GM21367 (cell line): Measurements from ENCODE around the gene EPHB4.
A peak's percentile ranks its signal among the peaks of the same experiment; 100 is the strongest.
"Not testable (repeated sequence)": the region's sequence is repeated elsewhere in the genome, so short reads cannot be mapped to it uniquely, and the experiment has no call there.

Experiments used
- ATAC-seq: cut with Tn5 transposase; IDR thresholded peaks from one replicate; pipeline ENCODE4 v1.9.1; 2021; ENCODE audit not compliant: unreplicated experiment

The EPHB4 gene

DNA sequence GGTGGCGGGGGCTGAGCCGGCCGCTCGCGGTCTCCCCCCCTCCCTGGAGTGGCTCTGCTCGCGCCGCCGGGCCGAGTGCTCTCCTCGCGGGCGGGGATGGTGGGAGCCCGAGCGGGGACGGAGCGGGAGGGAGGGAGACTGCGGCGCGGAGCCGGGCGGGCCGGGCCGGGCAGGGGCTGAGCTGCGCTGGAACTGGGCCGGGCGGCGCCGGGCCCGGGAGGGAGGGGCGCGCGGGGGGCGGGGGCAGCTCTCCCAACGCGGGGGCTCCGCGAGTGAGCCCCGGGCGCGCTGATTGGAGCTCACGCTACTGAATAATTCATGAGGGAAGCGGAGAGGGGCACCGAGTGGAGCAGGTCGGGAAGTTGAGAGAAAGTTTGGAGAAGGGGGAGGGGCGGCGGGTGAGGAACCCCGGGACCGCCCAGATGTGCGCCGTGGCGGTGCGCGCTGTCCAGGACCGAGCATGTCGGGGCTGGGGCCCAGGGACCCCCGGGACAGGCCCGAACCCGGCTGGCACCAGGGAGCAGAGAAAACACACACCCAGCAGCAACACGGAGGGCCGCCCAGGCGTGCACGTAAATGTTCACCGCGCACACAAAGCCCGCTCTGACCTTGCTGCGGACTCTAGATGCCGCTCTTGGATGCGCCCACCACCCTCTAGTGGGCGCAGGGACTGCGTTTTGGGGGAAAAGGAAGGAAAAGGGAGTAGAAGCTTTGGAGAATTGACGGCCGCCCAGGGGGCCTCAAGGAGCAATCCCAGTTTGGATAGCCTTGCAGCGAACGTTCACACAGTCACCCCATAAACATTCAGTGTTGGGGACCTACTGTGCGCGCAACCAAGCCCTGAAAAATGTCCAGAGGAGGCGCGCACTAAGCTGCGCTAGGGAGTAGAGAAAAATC lies at the start of gene EPHB4:
EPHB4 (minus strand) TSS at position 194 of the 897 bp plus-strand sequence. CDS start 493 bp downstream, outside the sequence.
- ATAC-seq: no peak

DNA sequence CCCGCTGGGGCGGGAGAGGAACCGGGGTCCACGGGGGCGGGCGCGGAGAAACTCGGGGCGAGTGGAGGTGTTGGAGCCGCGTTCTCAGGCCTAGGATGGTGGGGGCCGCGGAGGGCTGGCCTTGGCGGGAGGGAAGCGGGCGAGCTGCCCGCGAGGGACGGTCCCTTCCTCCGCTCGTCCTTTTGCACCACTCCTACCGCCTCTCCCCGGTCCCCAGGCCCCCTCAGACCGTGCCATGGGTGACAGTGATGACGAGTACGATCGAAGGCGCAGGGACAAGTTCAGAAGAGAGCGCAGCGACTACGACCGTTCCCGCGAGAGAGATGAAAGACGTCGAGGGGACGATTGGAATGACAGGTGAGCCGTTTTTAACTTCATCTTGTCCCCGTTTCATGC lies 48.0 kb upstream of the EPHB4 start:
- peak; percentile 15 for ATAC-seq

DNA sequence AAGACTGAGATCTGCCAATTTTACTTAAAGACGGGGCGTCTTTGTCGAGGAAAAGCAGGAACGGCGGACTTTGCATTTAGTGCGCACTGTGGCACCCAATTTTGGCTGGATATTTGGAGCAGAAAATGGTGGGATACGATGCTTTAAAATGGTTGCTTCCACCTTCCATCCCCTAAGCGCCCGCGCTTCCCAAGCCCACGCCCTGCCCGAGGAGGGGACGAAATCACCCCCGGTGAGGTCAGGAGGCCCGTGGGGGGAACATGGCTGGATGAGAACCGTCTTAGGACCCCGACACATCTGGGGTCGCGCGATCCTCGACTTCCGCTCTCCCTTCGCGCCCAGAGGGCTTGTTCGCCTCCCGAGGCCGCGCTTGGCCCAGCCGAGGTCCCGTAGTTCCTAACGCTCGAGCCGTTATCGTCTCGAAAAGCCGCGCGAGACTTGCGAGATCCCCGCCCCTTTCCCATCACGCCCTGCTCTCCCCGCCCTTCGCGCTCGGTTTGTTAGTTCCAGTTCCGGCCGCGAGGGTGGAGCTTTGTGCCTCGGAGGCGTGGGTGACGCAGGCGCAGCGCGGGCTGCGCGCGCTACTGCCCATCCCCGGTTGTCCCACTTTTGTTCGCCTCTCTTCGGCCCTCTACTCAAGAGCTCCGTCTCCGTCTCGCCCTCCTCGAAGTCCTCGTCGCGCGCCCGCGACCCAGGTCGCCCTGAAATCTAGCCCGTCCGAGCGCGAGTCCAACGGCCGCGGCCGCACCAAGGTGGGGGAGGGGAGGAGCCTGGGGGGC lies 47.4 kb upstream of the EPHB4 start, which contains the start of gene SRRT:
SRRT (plus strand) TSS at position 527 of the 779 bp plus-strand sequence. CDS start 488 bp downstream, outside the sequence.
- ATAC-seq: peak; percentile 85

DNA sequence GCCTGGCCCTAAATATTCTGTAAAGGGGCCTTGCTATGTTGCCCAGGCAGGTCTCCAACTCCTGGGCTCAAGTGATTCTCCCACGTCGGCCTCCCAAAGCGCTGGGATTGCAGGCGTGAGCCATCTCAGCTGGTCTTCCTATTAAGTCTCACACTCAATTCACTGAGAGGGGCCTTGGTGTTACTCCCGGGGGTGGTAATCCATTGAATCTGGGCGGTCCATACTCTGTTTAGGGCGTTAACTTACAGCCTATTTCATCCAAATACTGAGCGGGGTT lies 46.9 kb upstream of the EPHB4 start:
- no peak for ATAC-seq

DNA sequence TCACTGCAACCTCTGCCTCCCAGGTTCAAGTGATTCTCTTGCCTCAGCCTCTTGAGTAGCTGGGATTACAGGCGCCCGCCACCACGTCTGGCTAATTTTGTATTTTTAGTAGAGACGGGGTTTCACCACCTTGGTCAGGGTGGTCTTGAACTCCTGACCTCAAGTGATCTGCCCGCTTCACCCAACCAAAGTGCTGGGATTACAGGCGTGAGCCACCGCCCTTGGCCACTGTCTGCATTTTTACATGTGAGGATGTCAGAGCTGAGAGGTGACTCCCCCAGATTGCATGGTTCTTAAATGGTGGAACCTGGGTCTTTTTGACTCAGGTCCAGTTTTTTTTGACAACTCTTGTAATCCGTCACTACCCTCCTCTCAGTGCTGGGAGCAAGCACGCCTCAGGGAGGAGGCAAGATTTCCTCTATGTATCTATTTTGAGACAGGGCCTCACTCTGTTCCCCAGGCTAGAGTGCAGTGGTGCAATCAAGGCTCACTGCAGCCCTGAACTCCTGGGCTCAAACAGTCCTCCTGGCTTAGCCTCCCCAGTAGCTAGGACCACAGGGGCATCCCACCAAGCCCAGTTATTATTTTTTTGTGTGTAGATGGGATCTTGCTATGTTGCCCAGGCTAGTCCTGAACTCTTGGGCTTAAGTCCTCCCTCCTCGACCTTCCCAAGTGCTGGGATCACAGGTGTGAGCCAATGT lies 46.4 kb upstream of the EPHB4 start:
- no peak for ATAC-seq

DNA sequence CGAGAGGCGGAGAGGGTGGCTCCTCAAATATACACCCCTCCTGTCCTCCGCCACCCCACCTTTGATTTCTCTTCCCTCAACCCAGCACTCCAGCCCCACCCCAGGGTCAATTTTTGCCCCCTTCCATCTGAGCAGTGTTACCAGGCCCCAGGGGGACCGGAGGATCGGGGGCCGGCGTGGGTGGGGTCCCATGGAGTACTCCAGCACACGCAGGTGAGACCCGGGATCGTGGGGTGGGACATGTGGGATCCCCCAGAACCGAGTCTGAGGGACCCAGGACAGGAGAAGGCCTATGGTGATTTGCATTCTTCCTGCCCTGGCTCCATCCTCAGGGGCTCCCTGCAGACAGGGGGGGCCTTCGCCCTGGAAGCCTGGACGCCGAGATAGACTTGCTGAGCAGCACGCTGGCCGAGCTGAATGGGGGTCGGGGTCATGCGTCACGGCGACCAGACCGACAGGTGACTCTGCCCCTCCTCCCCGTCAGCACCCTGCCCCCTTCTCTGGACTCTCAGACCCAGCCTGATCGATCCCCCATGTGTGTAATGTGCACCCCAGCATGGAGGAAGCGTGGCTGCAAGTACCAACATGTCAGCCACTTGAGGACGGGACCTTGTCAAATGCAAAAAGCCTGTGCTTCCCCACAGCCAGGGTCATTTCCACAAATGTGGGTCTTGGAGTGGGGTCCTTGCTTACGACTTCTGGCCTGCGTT lies 40.6 kb upstream of the EPHB4 start:
- no peak for ATAC-seq

DNA sequence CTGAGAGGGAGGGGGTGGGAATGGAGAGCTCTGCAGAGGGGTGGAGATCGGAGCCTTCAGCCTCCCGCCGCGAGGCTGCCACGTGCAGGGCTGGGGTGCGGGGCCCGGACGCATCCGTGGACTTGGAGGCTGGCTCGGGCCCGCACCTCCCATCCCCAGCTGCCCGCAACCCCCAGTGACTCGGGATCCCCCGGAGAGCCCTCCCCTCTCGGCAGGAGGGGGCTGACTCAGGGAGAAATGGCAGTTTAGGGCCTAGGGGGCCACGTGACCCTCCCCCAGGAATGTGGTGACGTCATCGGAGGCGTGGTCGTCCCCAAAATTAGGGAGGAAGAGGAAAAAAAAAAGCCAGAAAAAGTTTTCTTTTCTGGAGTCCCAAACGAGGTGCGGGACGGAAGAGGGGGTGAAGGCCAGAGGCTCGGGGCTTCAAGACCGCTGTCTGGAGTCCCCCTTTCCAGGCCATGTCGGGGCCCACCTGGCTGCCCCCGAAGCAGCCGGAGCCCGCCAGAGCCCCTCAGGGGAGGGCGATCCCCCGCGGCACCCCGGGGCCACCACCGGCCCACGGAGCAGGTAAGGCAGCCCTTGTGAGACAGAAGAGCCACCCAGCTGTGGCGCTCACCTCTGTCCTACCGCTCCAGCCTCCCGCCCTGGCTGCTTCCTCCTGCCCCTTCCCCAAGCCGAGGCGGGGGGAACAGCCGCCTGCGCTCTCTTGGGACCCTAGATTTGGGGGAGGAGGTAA lies 39.9 kb upstream of the EPHB4 start, which contains the start of gene TRIP6:
TRIP6 (plus strand) TSS at position 348 of the 736 bp plus-strand sequence; CDS start at position 459, 111 bp downstream.
- no peak for ATAC-seq

DNA sequence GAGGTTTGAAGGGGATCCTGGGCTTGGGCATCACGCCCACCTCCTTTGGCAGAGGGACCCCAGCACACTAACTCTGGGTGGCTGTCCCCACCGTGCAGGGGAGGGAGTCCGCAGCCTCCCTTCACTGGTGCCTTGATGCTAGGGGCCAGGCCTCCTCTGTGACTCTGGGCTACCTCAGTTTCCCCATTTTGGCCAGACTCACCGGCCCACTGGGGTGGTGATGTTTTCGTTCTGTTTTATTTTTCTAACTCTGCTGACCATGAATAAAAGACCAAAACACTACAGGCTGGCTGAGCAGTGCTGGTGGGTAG lies 39.4 kb upstream of the EPHB4 start:
- no peak for ATAC-seq

DNA sequence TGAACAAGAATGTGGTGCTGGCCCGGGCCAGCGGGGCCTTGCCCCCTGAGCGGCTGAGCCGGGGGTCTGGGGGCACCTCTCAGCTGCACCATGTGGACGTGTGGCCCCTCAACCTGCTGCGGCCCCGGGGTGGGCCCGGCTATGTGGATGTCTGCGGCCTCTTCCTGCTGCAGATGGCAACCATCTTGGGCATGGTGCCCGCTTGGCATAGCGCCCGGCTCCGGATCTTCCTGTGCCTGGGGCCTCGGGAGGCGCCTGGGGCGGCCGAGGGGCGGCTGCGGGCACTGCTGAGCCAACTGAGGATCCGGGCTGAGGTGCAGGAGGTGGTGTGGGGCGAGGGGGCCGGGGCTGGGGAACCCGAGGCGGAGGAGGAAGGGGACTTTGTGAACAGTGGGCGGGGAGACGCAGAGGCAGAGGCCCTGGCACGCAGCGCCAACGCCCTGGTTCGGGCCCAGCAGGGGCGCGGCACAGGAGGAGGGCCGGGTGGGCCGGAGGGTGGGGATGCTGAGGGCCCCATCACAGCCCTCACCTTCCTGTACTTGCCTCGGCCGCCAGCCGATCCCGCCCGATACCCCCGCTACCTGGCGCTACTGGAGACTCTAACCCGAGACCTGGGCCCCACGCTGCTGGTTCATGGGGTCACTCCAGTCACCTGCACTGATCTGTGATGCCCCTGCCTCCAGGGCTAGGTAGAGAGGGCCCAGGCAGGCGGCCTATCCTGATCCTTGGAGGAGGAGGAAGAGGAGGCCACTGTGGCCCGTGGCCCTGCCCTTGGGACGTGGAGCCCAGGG lies 38.8 kb upstream of the EPHB4 start:
- ATAC-seq: no peak

DNA sequence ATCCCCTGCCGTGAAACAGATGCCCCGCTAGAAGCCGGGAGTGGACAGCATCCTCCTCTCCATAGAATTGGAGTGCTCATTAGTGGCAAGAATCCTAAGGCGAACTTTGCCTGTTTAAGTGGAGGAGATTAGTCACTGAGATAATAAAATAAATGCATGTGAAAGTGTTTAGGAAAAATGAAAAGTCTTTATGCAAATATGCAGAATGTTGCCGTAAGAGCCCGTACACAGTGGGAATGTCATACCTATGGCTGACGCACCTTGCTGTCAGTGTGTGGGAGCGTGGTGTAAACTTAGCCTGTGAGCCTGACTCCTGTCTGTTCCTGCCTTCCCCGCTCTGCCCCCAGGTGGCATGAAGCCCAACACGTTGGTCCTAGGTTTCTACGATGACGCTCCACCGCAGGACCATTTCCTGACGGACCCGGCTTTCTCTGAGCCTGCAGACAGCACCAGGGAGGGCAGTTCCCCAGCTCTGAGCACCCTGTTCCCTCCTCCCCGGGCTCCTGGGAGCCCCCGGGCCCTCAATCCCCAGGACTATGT lies 38.1 kb upstream of the EPHB4 start:
- ATAC-seq: no peak

DNA sequence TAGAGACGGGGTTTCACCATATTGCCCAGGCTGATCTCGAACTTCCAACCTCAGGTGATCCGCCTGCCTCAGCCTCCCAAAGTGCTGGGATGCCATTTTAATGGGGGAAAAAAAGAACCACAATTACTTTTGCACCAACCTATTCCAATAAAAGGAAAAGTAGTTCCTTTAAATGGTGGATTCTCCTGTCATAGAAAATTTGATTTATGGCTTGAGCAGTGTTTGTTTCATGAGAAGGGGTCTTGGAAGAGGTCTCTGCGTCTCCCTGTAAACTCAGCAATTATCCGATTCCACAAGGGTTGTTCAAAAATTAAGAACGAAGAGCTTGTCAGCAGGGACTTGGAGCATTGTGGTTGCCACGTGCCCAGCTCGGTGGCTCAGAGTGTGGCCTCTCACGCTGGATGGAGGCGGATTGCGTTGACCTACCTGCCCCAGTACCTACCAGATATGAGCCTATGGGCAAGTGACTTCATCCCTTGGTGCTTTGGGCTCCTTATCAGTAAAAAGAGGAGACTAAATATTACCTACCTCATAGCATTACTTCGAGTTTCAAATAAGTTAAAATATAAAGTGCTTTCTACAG lies 37.0 kb upstream of the EPHB4 start:
- ATAC-seq: no peak

DNA sequence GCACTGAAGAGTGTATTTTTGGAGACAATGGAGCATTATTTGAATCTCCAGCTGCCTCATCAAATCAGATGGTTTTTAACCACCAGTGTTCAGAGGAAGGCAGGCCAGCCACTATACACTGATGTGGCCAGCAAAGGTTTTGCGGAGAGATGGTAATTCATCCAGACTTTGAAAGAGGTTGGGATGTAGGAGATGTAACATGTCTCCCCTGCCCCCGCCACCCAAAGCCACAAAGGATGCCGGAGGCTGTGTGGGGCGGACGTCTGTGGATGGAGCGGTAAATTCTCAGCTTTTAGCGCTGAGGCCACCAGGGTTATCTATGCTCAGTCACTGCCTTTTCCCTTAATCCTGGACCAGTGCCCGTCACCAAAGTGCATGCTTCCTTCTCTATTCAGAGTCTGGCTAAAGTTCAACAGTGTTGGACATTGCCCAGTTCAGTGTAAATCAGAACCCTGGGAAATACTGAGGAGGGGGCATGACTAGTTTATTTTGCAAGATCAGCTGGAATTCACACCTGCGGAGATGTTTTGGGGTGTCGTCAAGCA lies 36.2 kb upstream of the EPHB4 start:
- no peak for ATAC-seq

DNA sequence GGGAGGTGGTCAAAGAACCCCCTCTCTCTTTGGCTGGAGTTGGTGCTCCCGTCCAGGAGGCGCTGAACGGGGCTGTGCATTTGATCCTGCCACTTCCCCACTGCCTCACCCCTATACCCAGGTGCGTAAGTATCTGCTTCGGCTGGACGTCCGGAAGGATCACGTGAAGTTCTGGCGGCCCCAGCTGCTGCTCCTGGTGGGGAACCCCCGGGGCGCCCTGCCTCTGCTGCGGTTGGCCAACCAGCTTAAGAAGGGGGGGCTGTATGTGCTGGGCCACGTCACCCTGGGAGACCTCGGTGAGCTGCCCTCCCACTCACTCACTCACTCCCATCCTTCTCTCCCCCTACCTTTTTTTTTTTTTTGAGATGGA lies 34.3 kb upstream of the EPHB4 start:
- no peak for ATAC-seq

DNA sequence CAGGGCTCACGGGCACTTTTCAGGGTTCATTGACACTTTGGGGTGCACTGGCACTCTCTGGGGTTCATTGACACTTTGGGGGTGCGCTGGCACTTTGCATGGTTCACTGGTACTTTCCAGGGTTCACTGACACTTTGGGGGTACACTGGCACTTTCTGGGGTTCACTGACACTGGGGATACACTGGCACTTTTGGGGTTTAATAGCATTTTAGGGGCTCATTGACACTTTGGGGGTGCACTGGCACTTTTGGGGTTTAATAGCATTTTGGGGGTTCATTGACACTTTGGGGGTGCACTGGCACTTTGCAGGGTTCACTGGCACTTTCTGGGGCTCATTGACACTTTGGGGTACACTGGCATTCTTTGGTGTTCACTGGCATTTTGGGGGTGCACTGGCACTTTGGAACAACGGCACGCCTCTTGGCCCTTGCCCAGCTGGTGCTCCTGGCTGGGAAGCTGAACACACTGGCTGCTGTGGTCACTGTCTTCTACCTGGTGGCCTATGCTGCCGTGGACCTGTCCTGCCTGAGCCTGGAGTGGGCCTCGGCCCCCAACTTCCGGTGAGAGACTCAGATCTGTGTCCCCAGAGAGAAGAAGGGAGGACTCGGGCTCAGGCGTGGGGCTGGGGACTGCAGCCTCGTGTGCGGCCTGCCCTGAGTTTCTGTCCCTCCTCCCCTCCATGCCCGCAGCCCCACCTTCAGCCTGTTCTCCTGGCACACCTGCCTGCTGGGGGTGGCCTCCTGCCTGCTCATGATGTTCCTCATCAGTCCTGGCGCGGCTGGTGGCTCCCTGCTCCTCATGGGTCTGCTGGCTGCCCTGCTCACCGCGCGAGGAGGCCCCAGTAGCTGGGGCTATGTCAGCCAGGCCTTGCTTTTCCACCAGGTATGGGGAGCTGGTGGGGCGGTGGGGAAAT lies 33.6 kb upstream of the EPHB4 start:
- ATAC-seq: no peak

DNA sequence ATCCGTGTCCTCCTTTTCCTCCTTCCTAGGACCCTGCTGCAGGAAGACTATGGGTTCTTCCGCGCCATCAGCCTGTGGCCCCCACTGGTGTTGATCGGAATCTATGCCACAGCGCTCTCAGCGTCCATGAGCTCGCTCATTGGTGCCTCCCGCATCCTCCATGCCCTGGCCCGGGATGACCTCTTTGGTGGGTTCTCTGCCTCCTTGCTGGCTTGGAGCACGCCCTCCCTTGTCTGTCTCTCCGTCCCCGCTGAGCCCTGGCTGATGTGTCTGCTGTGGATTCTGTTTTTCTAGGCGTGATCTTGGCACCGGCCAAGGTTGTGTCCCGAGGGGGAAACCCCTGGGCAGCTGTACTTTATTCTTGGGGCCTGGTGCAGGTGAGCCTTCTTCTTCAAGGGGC lies 32.5 kb upstream of the EPHB4 start:
- ATAC-seq: no peak

DNA sequence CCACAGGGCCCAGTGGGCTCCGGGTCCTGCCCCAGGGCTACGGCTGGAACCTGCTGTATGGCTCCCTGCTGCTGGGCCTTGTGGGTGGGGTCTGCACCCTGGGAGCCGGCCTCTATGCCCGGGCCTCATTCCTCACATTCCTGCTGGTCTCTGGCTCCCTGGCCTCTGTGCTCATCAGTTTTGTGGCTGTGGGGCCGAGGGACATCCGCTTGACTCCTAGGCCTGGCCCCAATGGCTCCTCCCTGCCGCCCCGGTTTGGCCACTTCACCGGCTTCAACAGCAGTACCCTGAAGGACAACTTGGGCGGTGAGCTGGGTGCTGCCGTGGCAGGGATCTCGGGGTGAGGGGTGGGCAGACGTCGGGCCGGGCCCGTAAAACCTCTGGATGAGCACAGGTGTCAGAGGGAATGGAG lies 29.6 kb upstream of the EPHB4 start:
- no peak for ATAC-seq

DNA sequence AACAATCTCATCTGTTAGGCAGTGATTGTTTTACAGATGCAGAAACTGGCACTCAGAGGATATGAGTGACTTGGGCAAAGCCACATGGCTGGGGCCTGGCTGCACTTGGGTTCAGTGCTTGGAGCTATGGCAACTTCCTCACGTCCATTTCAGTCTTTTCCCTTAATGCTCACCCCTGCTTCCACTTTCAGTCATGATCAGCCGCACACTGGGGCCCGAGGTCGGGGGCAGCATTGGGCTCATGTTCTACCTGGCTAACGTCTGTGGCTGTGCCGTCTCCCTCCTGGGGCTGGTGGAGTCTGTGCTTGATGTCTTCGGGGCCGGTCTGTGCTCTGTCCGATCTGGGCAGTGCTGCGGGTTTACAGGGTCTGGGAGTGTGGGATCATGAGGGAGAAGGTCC lies 28.2 kb upstream of the EPHB4 start:
- no peak for ATAC-seq

DNA sequence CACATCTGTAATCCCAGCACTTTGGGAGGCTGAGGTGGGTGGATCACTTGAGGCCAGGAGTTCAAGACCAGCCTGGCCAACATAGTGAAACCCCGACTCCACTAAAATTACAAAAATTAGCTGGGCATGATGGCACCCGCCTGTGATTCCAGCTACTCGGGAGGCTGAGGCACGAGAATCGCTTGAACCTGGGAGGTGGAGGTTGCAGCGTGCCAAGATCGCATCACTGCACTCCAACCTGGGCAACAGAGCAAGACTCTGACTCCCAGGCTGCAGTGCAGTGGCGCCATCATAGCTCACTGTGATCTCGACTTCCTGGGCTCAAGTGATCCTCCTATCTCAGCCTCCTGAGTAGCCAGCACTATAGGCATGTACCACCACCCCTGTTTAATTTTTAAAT lies 27.6 kb upstream of the EPHB4 start:
- ATAC-seq: not testable (repeated sequence)
